Sigmoid colon (tissue), 4 donors: ENCODE results near the gene RCOR1.

Experiments used
- CTCF ChIP-seq, 4 experiments: fragments of 450-650 bp in 3 of 4; fragments of 200-600 bp in 1 of 4; IDR thresholded peaks; one replicate each; pipeline ENCODE4 v1.5.1; 2016 to 2019; ENCODE audit warnings: antibody characterized with exemption in 4 of 4, mild to moderate bottlenecking in 3 of 4, moderate library complexity in 2 of 4
- EP300 ChIP-seq, 4 donors: sonication (generic); formaldehyde crosslinking; IDR thresholded peaks; one replicate each; pipeline ENCODE4 v1.6.1; 2017; ENCODE audit warnings: antibody characterized with exemption in 4 of 4
- POLR2A ChIP-seq, 2 donors: fragments of 450-650 bp; IDR thresholded peaks; one replicate each; pipeline ENCODE4 v1.6.1; 2016; ENCODE audit warnings: antibody characterized with exemption in 2 of 2, mild to moderate bottlenecking in 2 of 2, moderate library complexity in 2 of 2
- POLR2AphosphoS5 ChIP-seq, 4 donors: sonication (generic); formaldehyde crosslinking; IDR thresholded peaks; one replicate each; pipeline ENCODE4 v1.6.1; 2017; ENCODE audit warnings: antibody characterized with exemption in 4 of 4

GRCh38 chr14:102668291-102668873 is 75.9 kb downstream of the RCOR1 start:
- no peak for TF ChIP-seq CTCF (IDR thresholded peaks at IDR 0.05)
- no peak for TF ChIP-seq POLR2A (IDR thresholded peaks at IDR 0.05)
- no peak for TF ChIP-seq POLR2AphosphoS5 (IDR thresholded peaks at IDR 0.05)
- no peak for TF ChIP-seq EP300 (IDR thresholded peaks at IDR 0.05)
